ENCODE data around the gene SPIN2A. TPM values are rescaled to one million over a fixed set of nuclear protein-coding genes. Genes with fewer than 3 reads are reported as not detected.

SPIN2A gene
- total and polyA plus RNA-seq, 2 donors (not counting 1 experiment from before 2014, with no cell fraction given): 1.4 to 3.3 TPM

DNA sequence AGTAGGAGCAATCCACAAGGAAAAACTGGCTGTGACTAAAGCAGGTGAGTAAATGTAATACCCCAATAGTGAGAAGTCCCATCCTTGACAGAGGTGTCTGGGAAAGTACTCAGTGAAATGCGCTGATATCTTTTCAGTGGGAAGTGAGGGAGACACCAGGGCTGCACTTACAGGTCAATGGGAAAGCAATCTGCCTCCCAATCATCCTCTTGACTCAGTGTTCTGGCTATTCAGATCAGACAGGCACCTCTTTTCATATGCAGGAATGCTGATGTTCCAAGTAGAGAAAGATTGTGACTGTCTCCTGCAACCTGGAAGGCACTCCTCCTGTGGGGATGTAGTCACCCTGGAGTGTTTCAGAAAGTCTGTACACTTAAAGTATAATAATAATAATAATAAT is 39.9 kb upstream of the SPIN2A start:
- Mint-ChIP-seq H3K4me3 (no peak overlapping the region), H3K27ac (no peak overlapping the region), H3K27me3 (no peaks in the 10 kb centered on the region), H3K9me3 (ENCODE audit: insufficient read depth) (no peaks in the 10 kb centered on the region), H3K4me1 (peaks cover 11% of the 10 kb centered on the region)
- H3K36me3 ChIP-seq (replicated peaks in 1 of 2; ENCODE audit: control extremely low read depth in 1 of 2, control insufficient read depth in 1 of 2, extremely low read depth in 1 of 2, insufficient read depth in 2 of 2, low read length in 1 of 2): no peaks in the 10 kb centered on the region
- H2AFZ ChIP-seq (ENCODE audit: insufficient read depth, low read depth, low read length, poor library complexity, severe bottlenecking): no peak overlapping the region
- ChIA-PET POLR2A (no interaction called here), CTCF (no interaction called here)
- no peaks in the 10 kb centered on the region for H3K79me2 ChIP-seq (ENCODE audit: control insufficient read depth, insufficient read depth, low read length)
- DNase-seq (no peak), ATAC-seq (ENCODE audit: low read depth) (no peak)
- intact Hi-C loops (cut with micrococcal nuclease): no loop called here
- no peaks in the 10 kb centered on the region for H3K4me1 ChIP-seq (ENCODE audit: control insufficient read depth in 2 of 2, insufficient read depth in 2 of 2, low read length in 2 of 2)
- no peak overlapping the region for H3K4me3 ChIP-seq (ENCODE audit: control extremely low read depth in 1 of 5, extremely low read depth in 1 of 5, insufficient read depth in 1 of 5, low read depth in 2 of 5, low read length in 4 of 5)
- no peak overlapping the region for H3K27ac ChIP-seq (ENCODE audit: low read length in 2 of 2)
- H3K9me3 ChIP-seq (ENCODE audit: control extremely low read depth in 1 of 3, control insufficient read depth in 2 of 3, insufficient read depth in 1 of 3, low read length in 2 of 3): peaks cover 0 to 3% (median 2%) of the 10 kb centered on the region in 3 donors
- no peak overlapping the region for H3K9ac ChIP-seq (ENCODE audit: low read length)
- H4K20me1 ChIP-seq (ENCODE audit: control insufficient read depth, insufficient read depth, low read length, poor library complexity, severe bottlenecking): no peaks in the 10 kb centered on the region
- H3K4me2 ChIP-seq (replicated peaks; ENCODE audit: low read depth, low read length, poor library complexity, severe bottlenecking): no peak overlapping the region
- no CpG with 5 or more reads among the region's 1 CpG for WGBS (ENCODE audit: insufficient coverage)
- H3K27me3 ChIP-seq (replicated peaks in 1 of 4; ENCODE audit: control extremely low read depth in 1 of 4, control insufficient read depth in 3 of 4, insufficient read depth in 4 of 4, low read length in 3 of 4): no peaks in the 10 kb centered on the region
- TF ChIP-seq EZH2 (IDR thresholded peaks at IDR 0.05; ENCODE audit: borderline replicate concordance, insufficient read depth, low read depth, low read length, poor library complexity, severe bottlenecking) (no peak), CTCF (IDR thresholded peaks at IDR 0.05) (no peak)

DNA sequence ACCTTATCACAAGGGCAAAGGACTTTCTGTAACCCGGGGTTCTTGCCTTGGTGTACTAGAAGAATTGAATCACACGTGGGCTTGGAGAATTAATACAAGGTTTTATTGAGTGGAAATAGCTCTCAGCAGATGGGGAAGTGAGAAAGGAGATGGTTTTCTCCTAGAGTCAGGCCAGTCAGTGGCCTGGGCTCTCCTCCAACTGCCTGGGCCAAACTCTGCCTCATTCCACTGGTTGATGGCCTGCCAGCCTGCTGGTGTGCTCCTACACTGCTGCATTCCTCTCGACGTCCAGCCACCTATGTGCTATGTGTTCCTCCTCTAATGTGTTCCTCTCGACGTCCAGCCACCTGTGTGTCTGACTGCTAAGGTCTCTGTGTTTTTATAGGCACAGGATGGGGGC is 35.3 kb upstream of the SPIN2A start:
- DNase-seq: no peak
- 54% methylated on average over 2 of the region's 6 CpGs for WGBS (ENCODE audit: insufficient coverage)
- no peak overlapping the region for H3K27ac Mint-ChIP-seq
- TF ChIP-seq CTCF (IDR thresholded peaks at IDR 0.05): no peak
- TF ChIP-seq EZH2 (IDR thresholded peaks at IDR 0.05; ENCODE audit: borderline replicate concordance, insufficient read depth, low read depth, low read length, poor library complexity, severe bottlenecking): no peak
- H3K27ac ChIP-seq (ENCODE audit: low read length in 2 of 2): no peak overlapping the region
- H3K27me3 ChIP-seq (replicated peaks in 1 of 4; ENCODE audit: control extremely low read depth in 1 of 4, control insufficient read depth in 3 of 4, insufficient read depth in 4 of 4, low read length in 3 of 4): no peaks in the 10 kb centered on the region
- no peak overlapping the region for H3K4me3 Mint-ChIP-seq
- peaks cover 2% of the 10 kb centered on the region for H3K4me1 Mint-ChIP-seq
- no peaks in the 10 kb centered on the region for H3K9me3 Mint-ChIP-seq (ENCODE audit: insufficient read depth)
- no peak overlapping the region for H3K4me3 ChIP-seq (ENCODE audit: control extremely low read depth in 1 of 5, extremely low read depth in 1 of 5, insufficient read depth in 1 of 5, low read depth in 2 of 5, low read length in 4 of 5)
- ChIA-PET POLR2A (no interaction called here), CTCF (no interaction called here)
- H2AFZ ChIP-seq (ENCODE audit: insufficient read depth, low read depth, low read length, poor library complexity, severe bottlenecking): no peak overlapping the region
- no peaks in the 10 kb centered on the region for H3K27me3 Mint-ChIP-seq
- no peaks in the 10 kb centered on the region for H3K4me1 ChIP-seq (ENCODE audit: control insufficient read depth in 2 of 2, insufficient read depth in 2 of 2, low read length in 2 of 2)
- H3K4me2 ChIP-seq (replicated peaks; ENCODE audit: low read depth, low read length, poor library complexity, severe bottlenecking): no peak overlapping the region
- intact Hi-C loops (cut with micrococcal nuclease): no loop called here
- no peaks in the 10 kb centered on the region for H3K9me3 ChIP-seq (ENCODE audit: control extremely low read depth in 1 of 3, control insufficient read depth in 2 of 3, insufficient read depth in 1 of 3, low read length in 2 of 3)
- no peak for ATAC-seq (ENCODE audit: low read depth)
- no peaks in the 10 kb centered on the region for H4K20me1 ChIP-seq (ENCODE audit: control insufficient read depth, insufficient read depth, low read length, poor library complexity, severe bottlenecking)
- no peak overlapping the region for H3K9ac ChIP-seq (ENCODE audit: low read length)
- no peaks in the 10 kb centered on the region for H3K79me2 ChIP-seq (ENCODE audit: control insufficient read depth, insufficient read depth, low read length)
- H3K36me3 ChIP-seq (replicated peaks in 1 of 2; ENCODE audit: control extremely low read depth in 1 of 2, control insufficient read depth in 1 of 2, extremely low read depth in 1 of 2, insufficient read depth in 2 of 2, low read length in 1 of 2): no peaks in the 10 kb centered on the region
